Measurements from ENCODE around the gene ARMC9. TPM values are rescaled to one million over a fixed set of nuclear protein-coding genes. Genes with fewer than 3 reads are reported as not detected.
A peak's percentile ranks its signal among the peaks of the same experiment; 100 is the strongest.

Gene ARMC9
- total RNA-seq, 4 donors from 2014 or later, result 16.8 to 47.6 (median 39.3) TPM

GRCh38 chr2:231199219-231199618, 788 bp downstream of the ARMC9 start:
- Histone ChIP-seq H3K4me1 (peaks cover 4 to 7% of the 10 kb centered on the region in 2 donors), H3K27ac (peak overlapping the region; percentile 75 to 76), H3K36me3 (no peaks in the 10 kb centered on the region), H3K27me3 (no peaks in the 10 kb centered on the region), H3K4me3 (peak overlapping the region; percentile 52 to 73), H3K9me3 (no peaks in the 10 kb centered on the region)
- TF ChIP-seq CTCF (IDR thresholded peaks at IDR 0.05) (no peak), POLR2A (IDR thresholded peaks at IDR 0.05) (no peak)
- DNase-seq, result no peak
- intact Hi-C loops (cut with DNase I; ENCODE audit: low total_unique reads), result no loop called here

- Histone ChIP-seq H3K4me3 (no peak overlapping the region), H3K27me3 (no peaks in the 10 kb centered on the region), H3K4me1 (peaks cover 4 to 7% of the 10 kb centered on the region in 2 donors), H3K36me3 (no peaks in the 10 kb centered on the region), H3K27ac (peak overlapping the region in 1 of 2 donors; percentile 9), H3K9me3 (no peaks in the 10 kb centered on the region)
- TF ChIP-seq CTCF (IDR thresholded peaks at IDR 0.05), result no peak
- no peak for TF ChIP-seq POLR2A (IDR thresholded peaks at IDR 0.05)
- intact Hi-C loops (cut with DNase I; ENCODE audit: low total_unique reads), result no loop called here
- no peak for DNase-seq
Measured at GRCh38 chr2:231200805-231201474, 2.5 kb downstream of the ARMC9 start.

- intact Hi-C loops (cut with DNase I; ENCODE audit: low total_unique reads), result no loop called here
- no peak for DNase-seq
- Histone ChIP-seq H3K4me1 (peaks cover 4 to 7% of the 10 kb centered on the region in 2 donors), H3K27ac (no peak overlapping the region), H3K9me3 (no peaks in the 10 kb centered on the region), H3K27me3 (no peaks in the 10 kb centered on the region), H3K4me3 (no peak overlapping the region), H3K36me3 (no peaks in the 10 kb centered on the region)
- TF ChIP-seq POLR2A (IDR thresholded peaks at IDR 0.05), result no peak
- TF ChIP-seq CTCF (IDR thresholded peaks at IDR 0.05), result no peak
Measured at GRCh38 chr2:231201475-231201814, 3.0 kb downstream of the ARMC9 start.

GRCh38 chr2:231203087-231203486, 4.7 kb downstream of the ARMC9 start:
- intact Hi-C loops (cut with DNase I; ENCODE audit: low total_unique reads), result no loop called here
- no peak for TF ChIP-seq POLR2A (IDR thresholded peaks at IDR 0.05)
- no peaks in the 10 kb centered on the region for H3K9me3 ChIP-seq
- H3K36me3 ChIP-seq, result no peaks in the 10 kb centered on the region
- H3K4me1 ChIP-seq, result peaks cover under 1 to 4% of the 10 kb centered on the region in 2 donors
- H3K27me3 ChIP-seq, result no peaks in the 10 kb centered on the region
- H3K4me3 ChIP-seq, result no peak overlapping the region
- no peak for DNase-seq
- no peak overlapping the region for H3K27ac ChIP-seq

GRCh38 chr2:231204146-231204545, 5.7 kb downstream of the ARMC9 start:
- Histone ChIP-seq H3K36me3 (no peaks in the 10 kb centered on the region), H3K27me3 (no peaks in the 10 kb centered on the region), H3K27ac (no peak overlapping the region), H3K9me3 (no peaks in the 10 kb centered on the region), H3K4me1 (peaks cover 0 to 4% of the 10 kb centered on the region in 2 donors), H3K4me3 (no peak overlapping the region)
- intact Hi-C loops (cut with DNase I; ENCODE audit: low total_unique reads), result no loop called here
- no peak for DNase-seq
- no peak for TF ChIP-seq CTCF (IDR thresholded peaks at IDR 0.05)
- TF ChIP-seq POLR2A (IDR thresholded peaks at IDR 0.05), result no peak

All from uterus (tissue), 4 donors.